GM19023 (cell line): ENCODE data around the gene BAIAP2L2.
"Not testable (repeated sequence)": the region's sequence is repeated elsewhere in the genome, so short reads cannot be mapped to it uniquely, and the experiment has no call there.

Source experiments
- ATAC-seq: cut with Tn5 transposase; IDR thresholded peaks from one replicate; pipeline ENCODE4 v1.9.1; 2021; ENCODE audit warnings: mild to moderate bottlenecking, moderate library complexity; ENCODE audit not compliant: unreplicated experiment

The BAIAP2L2 gene

DNA sequence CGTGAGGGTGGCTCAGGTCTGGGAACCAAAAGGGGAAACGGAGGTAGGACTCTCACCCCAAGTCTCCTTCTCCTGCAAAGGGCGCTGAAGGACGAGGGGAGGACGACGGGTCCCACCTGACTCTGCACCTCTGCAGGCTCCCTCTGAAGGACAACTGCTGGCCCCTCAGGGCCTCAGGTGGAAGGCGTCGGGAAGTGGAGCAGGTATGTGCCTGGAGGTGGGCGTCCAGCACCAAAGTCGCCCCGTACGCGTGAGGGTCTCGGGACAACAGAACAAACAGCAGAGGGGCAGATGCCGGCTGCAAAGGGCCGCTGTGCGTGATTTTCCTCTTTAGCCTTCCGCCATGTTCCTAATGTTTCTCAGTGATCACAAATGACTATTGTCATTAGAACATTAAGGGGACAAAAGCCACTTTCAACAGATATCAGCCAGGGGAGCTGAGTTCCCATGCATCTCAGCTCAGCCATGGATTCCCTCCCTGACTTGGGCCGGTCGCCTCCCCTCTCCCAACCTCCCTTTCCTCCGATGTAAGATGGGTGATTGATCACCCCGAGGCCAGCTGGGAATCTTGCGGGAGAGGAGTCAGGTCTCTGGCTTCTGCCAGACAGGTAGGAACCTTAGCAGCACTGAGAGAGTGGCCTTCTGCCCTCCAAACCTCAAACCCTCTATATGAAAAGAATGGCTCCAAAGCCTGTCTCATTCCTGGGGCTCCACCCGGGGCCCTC, 27.3 kb downstream of the BAIAP2L2 start:
- no peak for ATAC-seq

DNA sequence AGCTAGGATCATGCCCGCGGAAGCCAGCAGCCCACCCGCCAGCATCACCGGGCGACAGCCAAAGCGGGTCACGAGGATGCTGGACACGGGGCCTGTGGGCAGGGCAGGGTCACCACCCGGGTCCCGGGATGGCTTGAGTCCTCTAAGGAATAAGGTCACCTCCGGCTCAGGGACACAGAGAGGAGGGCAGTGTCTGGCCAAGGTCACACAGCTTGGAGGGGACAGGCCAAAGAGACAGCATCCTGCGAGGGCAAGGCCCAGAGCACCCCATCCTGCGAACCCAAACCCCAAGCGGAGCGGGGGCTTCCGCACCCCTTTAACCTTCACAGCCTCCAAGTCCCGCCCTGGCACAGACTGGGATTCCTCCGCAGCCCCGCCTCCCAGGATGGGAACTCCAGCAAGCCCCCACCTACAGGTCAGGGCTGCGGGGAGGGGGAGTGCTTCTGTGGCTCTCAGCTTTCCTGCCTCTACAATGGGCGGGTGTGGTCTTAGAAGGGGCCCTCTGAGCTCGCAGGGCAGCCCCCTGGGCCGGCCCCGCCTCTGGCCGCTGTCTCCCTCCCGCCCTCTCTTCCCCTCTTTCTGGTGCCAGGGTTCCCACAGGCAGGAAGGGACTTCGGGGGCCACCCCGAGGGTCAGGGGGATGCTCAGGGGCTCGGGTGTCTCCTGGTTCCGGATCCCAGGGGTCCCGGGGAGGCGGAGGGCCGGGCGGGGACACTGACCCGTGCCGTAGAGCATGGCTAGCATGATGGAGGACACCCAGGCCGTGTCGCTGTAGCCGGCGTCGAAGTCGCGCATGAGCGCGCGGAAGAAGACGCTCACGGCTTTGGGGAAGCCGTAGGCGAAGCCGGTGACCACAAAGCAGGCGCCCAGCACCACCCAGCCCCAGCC, 28.3 kb downstream of the BAIAP2L2 start:
- ATAC-seq = no peak

DNA sequence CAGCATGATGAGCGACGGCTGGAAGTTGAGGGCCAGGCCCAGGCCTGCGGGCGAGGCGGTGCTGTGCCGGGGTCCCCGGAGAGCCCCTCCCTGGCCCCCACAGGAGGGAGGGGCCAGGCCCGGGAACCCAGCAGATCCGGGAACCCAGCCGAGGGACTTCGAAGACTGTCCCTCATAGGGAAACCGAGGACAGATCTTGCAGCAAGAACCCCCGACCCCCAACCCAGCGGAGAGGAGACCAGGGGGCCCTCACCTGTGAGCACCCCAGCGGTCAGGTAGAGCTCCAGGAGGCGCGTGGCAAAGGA, 28.9 kb downstream of the BAIAP2L2 start:
- no peak for ATAC-seq

DNA sequence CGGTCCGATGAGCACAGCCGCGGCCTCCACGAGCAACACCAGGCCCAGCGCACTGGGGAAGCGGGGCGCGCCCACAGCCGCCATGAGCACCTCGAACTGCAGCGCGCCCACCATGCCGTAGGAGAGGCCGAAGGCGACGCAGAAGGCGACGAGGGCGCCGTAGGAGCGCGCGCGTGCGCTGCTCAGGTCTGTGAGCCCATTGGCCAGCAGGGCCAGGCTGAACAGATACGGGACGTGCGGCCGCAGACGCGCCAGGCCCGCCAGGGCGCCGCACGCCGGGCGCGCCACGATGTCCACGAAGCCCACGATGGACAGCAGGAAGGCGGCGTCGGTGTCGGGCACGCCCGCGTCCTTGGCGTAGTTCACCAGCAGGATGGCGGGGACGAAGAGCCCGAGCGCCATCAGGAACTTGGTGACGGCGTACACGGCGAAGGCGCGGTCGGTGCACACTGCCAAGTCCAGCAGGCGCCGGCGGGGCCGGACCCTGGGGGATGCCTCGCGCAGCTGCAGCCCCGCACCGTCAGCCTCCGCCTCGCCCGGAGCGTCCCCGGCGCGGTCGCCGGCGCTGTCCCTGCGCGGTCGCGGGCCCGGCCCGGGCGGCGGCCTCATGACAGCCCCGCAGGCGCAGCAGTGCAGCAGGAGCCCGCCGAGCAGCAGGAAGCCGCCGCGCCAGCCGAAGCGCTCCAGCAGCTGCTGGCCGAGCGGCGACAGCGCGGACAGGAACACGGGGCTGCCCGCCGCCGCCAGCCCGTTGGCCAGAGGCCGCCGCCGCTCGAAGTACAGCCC, 29.4 kb downstream of the BAIAP2L2 start:
- ATAC-seq = no peak

DNA sequence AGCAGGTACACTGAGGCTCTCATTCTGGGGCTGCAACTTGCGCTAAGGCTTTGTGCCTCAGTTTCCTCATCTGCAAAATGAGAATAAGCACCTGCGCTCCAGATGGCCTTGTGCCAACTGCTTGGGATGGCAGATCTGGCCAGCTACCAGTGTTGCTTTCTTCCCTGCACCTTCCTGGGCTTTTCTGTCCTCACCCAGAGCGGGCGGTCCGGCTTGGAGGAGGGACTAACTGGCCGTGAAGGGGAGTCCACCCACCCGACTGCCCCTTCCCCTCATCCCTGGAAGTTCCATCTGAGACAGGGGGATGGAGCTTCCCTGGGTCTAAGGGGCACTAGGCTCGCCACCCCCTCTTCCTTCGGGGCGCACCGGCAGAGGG, 30.0 kb downstream of the BAIAP2L2 start:
- no peak for ATAC-seq

DNA sequence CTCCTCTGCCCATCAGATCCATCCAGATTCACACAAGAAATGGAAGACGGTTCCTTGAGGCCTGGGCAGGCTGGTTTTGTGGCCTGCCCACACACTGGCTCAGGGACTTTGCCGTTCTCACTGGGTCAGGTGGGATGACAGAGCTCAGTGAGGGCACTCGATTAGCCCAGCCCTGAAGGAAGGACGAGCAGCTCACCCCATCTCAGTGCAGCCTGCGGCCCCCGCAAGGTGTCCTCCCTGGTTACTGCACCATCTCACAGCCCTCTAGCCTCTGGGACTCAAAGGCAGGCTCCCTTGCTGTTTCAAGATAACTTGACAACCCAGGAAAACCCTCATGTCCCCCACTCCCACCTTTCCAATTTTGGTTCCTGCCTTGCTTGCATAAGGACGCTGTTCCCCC, 30.7 kb downstream of the BAIAP2L2 start:
- no peak for ATAC-seq

DNA sequence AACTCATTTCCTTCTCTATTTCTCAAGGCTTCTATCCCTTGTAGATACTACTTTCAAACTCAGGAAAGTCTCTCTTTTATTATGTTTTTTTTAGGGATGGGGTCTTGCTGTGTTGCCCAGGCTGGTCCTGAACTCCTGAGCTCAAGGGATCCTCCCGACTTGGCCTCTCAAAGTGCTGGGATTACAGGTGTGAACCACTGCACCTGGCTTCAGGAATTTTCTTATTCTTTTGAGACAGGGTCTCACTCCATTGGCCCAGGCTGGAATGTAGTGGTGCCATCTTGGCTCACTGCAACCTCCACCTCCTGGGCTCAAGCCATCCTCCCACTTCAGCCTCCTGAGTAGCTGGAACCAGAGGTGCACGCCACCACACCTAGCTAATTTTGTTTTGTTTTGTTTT, 31.3 kb downstream of the BAIAP2L2 start:
- ATAC-seq = not testable (repeated sequence)

DNA sequence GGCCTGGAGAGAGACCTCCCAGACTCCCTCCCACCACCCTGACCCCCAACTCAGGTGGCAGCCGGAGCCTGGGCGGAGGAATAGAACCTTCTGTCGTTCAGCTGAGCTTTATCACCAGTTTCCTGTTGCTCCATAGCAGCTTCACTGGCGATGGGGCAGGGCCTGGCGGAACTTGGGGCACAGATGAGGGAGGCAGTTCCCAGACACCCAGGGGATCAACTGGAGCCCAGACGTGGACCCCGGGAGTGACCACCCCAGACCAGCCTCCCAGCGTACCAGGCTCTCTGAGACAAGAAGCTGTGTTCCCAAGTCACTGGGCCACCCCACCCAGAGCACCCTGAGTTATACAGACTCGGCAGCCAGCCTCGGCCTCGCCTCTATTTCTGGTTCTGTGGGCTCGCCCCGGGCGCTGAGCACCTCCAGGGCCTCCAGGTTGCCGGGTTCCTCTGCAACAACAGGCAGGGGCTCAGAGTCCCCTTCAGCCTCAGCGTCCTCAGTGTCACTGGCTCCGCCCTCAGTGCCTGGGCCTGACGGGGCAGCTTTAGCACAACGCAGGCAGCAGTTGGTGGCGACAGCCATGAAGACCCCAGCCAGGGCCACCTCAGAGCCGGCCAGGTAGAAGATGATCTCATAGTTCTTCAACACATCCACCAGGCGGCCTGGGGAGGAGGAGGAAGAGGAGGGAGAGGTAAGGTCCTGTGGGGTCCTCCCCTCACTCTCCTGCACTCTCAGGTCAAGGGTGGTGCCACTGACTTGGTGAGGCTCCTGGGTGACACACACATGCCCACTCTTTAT, 32.2 kb downstream of the BAIAP2L2 start:
- no peak for ATAC-seq

DNA sequence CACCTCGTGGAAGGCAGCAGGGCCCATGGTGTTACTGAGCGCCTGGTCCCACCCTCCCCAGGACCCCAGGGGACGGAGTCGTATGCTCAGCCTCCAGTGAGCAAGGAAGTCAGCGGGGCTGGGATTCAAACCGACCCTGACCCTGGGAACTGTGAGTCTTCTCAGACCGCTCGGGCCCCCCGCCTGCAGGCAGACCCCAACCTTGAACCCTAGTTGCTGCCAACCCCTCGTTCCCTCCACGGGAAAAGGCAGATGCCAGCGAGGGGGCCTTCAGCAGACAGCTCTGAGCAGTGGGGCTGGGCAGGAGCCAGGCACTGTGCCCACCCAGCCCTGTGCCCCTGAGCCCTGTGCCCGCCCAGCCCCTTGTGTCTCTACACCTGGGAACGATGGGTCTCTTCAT, 32.9 kb downstream of the BAIAP2L2 start:
- ATAC-seq = no peak

DNA sequence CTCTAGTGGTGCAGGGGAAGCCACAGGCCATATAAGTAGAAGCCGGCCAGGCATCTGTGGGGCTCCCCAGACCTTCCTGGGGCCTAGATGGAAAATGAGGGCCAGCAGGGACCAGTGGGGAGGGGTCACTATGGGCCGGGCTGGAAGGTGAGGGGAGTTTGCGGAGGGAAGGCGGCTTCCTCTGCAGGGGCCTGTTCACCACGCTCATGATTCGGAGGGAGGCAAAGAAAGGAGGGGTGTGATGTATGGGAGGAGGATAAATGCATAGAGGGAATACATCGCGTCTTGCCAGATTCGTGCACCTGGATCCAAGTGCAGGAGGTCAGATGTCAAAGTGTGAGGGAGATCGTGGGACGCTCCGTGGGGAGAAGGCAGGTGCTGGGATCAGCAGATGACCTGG, 33.4 kb downstream of the BAIAP2L2 start:
- no peak for ATAC-seq

DNA sequence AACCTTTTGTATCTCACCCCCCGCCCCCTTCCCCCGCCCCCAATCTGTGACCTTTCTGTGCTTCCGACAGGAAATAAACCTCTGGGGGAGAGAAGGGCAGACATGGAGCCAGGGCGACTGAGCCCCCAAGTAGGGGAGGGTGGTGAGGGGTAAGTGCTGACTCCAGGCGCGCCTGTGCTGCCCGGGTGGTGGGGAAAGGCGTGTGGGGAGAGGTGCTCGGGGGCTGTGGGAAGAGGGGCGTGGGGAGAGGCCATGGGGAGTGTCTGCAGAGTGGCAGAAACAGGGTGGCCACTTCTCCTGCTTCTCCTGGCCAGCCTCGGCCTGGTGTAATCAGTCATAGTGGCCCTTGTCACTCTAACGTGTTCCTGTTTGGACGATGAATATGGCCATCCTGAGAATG, 34.5 kb downstream of the BAIAP2L2 start:
- ATAC-seq = no peak

DNA sequence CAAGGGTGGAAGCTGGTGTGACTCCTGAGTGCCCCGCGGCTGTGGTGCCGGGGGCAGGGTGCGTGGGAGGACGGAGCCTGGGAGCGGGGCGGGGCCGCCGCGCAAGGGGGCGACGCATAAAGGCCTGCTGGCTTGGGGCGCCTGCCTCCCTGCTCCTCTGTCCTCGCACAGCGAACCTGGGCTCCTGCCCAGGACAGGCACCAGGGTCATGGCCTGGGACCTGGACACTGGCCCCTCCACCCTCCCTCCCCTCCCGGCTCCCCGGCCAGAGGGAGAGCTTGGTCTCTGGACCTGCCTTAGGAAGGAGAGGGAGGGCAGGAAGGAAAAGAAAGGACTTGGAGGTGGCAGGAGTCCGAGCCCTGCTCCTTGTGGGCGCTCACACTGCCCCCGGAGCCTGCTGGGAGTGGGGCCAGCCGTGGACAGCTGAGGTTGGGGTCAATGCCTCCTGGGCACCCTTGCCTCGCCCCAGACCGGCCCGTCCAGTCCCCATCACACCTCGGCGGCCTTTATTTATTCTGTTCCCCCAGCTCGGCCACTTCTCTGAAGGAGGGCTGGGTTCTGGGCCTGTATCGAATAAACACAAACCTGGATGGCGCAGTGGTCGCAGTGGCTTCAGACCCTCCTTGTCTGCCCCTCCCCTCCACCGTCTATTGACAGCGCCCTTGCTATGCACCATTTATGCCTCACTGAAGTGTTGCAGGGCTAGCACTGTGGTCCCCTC, 35.2 kb downstream of the BAIAP2L2 start:
- no peak for ATAC-seq

DNA sequence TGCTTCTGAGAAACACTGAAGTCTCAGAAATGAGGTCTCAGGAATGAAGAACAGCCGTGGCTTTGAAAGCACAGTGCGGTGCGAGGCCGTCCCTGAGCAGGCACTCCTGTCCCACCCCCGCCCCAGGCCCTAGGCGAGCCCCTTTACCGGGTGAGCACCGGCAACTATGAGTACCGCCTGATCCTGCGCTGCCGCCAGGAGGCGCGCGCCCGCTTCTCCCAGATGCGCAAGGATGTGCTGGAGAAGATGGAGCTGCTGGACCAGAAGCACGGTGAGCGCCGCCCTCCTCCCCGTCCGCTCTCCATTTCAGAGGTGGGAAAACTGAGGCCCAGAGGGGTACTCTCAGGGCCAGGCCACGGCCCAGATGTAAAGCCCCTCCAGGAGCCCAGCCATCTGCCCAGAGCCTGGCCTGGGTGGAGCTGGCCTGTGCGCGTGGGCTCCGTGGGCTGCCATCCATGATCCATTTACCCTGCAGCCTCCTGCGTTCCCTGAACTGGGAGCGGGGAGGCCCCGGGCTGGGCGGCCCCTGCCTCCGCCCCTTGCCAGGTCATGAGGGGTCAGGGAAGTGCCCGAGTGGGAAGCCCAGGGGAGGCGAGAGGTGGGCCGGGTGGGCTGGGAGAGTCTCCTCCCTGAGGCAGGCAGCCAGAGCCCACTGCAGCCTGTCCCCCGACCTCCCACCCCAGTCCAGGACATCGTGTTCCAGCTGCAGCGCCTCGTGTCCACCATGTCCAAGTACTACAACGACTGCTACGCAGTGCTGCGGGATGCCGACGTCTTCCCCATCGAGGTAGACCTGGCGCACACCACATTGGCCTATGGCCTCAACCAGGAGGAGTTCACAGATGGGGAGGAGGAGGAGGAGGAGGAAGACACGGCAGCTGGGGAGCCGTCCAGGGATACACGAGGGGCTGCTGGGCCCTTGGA, 36.0 kb downstream of the BAIAP2L2 start:
- ATAC-seq = no peak

DNA sequence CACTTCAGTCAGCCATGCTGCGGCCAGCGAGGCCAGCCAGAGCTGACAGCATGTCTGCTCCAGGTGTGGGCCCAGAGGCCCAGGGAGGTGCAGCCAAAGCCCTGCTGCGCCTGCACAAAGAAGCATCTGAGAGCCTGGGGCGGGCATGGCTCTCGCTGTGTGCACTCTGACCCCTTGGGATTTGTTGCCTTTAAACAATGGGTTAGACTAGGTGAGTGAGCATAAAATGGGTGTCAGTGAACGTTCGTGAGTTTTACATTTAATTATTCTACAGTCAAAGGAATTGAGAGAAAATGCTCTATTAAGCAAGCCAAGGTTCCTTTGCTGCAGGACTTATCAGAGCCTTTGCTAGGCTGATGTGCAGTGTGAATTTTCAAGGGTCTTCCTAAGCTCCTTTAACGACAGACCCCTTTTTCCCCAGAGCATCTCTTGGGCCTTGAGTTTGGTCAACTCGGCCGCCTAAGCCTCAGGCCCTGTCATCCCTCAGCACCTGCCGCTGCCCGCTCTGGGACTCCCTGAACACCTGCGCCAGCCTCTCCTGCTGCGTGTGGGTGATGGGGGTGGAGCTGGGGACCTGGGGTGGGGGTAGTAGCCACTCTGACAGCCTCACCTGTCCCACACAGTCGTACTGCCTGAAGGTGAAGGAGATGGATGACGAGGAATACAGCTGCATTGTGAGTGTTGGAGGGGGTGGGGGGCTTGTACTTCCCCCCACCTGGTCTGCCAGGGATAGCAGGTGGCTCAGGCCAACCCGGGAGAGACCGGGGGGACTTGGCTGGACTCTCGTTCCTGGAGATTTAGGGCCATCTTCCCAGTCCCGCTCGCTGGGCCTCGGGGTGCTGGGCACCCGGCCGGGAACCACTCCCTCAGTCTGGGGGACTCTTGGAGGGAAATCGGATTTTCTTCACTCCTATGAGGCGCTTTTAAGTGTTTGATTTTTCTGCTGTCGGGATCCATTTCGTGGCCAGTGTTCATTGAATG, 37.0 kb downstream of the BAIAP2L2 start:
- ATAC-seq = no peak

DNA sequence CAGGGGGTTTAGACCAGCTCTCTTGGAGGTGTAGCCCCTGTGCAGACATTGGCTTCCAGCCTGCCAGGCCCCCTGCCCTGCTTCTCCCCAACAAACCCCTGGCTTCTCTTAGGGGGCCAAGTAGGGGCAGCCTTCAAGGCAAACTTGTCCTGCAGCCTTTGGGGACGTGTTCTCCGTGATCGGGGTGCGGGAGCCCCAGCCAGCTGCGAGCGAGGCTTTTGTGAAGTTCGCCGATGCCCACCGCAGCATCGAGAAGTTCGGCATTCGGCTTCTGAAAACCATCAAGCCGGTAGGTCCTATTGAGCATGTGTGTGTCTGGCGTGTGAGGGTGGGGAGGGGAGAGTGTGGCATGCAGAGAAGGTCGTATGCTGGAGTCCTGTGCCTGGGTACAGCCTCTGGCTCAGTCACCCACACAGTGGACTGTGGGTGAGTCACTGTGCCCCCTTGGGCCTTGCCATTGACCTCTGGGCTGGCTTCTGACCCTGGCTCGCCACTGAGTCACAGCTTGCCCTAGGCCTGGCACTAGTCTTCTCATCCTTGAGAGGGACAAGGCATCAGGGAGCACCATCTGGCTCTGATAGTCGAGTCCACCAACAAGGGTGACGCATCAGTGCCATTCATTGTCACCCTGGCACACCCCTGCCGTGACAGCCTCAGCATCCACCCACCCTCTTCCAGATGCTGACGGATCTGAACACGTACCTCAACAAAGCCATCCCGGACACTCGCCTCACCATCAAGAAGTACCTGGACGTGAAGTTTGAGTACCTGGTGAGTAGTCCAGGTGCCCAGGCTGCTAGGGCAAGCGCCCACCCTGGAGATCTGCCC, 37.9 kb downstream of the BAIAP2L2 start:
- ATAC-seq = no peak

DNA sequence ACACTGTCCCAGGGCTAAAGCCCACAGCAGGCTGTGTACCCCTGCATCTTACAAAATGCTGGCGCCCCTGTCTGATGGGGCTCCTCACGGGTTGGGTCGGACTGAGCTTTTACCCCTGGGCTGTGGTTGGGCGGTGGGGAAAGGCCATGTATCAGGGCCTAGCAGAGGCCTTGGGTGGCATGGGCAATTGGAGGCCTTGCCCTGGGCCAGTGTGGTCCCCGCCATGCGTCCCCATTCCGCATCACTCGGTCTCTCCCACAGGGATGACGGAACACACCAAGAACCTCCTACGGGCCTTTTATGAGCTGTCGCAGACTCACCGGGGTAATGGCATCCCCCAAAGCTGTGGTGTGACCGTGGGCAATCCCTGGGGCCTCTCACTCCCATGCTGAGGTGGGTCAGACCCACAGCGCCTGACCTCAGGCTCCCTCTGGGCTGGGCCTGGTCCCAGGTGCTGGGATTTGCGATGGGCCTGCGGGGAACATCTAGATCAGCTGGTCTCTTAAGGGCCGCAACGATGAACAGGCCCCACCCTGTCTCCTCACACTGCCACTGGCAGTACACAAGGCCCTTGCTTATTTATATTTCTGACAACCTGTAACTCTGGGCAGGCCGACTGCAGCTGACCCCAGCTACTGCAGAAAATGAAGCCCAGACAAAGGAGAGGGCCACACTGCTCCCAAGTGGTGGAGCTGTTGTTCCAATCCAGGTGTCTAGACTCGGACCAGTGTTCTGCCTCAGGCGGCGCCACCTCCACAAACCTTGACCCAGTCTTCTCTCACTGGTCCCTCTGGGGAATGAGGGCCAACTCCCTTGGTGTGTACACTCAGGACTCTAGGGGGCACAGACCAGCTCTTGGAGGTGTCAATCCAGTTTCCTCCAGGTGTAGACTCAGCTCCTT, 38.8 kb downstream of the BAIAP2L2 start:
- ATAC-seq = no peak
